ENCODE results near the gene TKTL1. TPM values are rescaled to one million over a fixed set of nuclear protein-coding genes. Genes with fewer than 3 reads are reported as not detected.
"Not testable (repeated sequence)": the region's sequence is repeated elsewhere in the genome, so short reads cannot be mapped to it uniquely, and the experiment has no call there.

TKTL1 gene
- total and polyA plus RNA-seq, 12 donors = 2.6 to 14.1 (median 7.3) TPM

DNA sequence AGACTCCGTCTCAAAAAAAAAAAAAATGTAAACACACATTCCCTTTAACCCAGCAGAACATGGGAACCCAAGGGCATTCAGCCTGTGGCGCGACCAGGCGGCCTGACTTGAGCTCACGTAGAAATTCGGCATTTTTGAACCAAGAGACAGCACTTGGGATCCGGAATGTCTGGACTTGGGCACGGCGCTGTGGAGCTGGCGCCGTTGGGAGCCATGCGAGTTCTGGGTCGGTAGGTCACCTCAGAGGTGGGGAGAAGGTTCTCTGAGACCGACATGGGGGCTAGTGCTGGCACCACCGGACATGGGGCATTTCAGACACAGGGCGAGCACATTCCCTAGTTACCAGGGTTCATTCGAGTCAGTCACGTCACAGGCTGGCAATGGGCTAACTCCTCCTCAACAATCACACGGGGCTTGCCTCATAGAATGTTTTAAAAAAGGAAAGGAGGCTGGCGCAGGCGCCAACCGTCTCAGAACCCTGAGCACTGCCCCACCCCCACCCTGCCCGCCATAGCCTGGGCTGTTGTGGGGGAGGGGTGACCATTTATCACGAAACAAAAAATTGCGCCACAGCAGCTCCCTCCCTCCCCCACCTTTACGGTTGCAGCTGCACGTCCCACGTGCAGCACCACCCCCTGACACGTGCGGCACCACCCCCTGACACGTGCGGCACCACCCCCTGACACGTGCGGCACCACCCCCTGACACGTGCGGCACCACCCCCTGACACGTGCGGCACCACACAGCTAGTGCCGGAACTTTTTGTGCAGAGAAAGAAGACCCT is 612 bp upstream of the TKTL1 start, which contains the start of gene TEX28:
Gene TEX28 (minus strand): TSS at position 334 of the 784 bp plus-strand sequence. CDS start 3,007 bp downstream, outside the sequence.
- H3K9me3 ChIP-seq = peaks cover 0 to 11% (median 0%) of the 10 kb centered on the region in 11 donors
- H3K27me3 ChIP-seq = no peaks in the 10 kb centered on the region
- H3K27ac ChIP-seq = no peak within 1 kb of the TSS
- DNase-seq (no peak), ATAC-seq (no peak)
- H3K4me3 ChIP-seq = no peak within 1 kb of the TSS
- H3K36me3 ChIP-seq = no peaks in the 10 kb centered on the region
- TF ChIP-seq, protein P1, sequence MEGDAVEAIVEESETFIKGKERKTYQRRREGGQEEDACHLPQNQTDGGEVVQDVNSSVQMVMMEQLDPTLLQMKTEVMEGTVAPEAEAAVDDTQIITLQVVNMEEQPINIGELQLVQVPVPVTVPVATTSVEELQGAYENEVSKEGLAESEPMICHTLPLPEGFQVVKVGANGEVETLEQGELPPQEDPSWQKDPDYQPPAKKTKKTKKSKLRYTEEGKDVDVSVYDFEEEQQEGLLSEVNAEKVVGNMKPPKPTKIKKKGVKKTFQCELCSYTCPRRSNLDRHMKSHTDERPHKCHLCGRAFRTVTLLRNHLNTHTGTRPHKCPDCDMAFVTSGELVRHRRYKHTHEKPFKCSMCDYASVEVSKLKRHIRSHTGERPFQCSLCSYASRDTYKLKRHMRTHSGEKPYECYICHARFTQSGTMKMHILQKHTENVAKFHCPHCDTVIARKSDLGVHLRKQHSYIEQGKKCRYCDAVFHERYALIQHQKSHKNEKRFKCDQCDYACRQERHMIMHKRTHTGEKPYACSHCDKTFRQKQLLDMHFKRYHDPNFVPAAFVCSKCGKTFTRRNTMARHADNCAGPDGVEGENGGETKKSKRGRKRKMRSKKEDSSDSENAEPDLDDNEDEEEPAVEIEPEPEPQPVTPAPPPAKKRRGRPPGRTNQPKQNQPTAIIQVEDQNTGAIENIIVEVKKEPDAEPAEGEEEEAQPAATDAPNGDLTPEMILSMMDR (IDR thresholded peaks at IDR 0.05) = no peak
- H3K4me1 ChIP-seq = no peaks in the 10 kb centered on the region
- WGBS, 2 donors = 95 to 96% methylated on average over 29 to 39 of the region's 39 CpGs
- intact Hi-C loops (cut with DNase I) = no loop called here

- ATAC-seq (no peak), DNase-seq (no peak)
- H3K4me1 ChIP-seq = no peaks in the 10 kb centered on the region
- no peak overlapping the region for H3K27ac ChIP-seq
- H3K4me3 ChIP-seq = no peak overlapping the region
- 93 to 96% methylated on average over 18 of the region's 18 CpGs for WGBS, 2 donors
- TF ChIP-seq, protein P1 (IDR thresholded peaks at IDR 0.05) = no peak
- H3K27me3 ChIP-seq = no peaks in the 10 kb centered on the region
- H3K36me3 ChIP-seq = no peaks in the 10 kb centered on the region
- intact Hi-C loops (cut with DNase I) = no loop called here
- H3K9me3 ChIP-seq = peaks cover 0 to 11% (median 0%) of the 10 kb centered on the region in 11 donors
These were observed 1.1 kb downstream of the TKTL1 start for GRCh38 chrX:154296731-154297130.

DNA sequence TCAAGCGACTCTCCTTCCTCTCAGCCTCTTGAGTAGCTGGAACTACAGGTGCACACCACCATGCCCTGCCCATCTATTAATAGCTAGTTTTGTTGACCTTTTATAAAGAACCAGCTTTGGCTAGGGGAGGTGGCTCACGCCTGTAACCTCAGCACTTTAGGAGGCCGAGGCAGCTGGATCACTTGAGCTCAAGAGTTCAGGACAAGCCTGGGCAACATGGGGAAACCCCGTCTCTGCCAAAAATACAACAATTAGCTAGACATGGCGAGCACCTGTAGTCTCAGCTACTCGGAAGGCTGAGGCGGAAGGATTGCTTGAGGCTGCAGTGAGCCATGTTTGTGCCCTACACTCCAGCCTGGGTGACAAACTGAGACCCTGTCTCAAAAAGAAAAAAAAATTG is 2.7 kb downstream of the TKTL1 start:
- no peak overlapping the region for H3K27ac ChIP-seq
- no peaks in the 10 kb centered on the region for H3K27me3 ChIP-seq
- WGBS, 2 donors = 80 to 90% methylated on average over 7 of the region's 7 CpGs
- no peaks in the 10 kb centered on the region for H3K4me1 ChIP-seq
- TF ChIP-seq, protein P1 (IDR thresholded peaks at IDR 0.05) = no peak
- ATAC-seq (no peak), DNase-seq (no peak)
- peaks cover 0 to 11% (median 0%) of the 10 kb centered on the region in 11 donors for H3K9me3 ChIP-seq
- no peaks in the 10 kb centered on the region for H3K36me3 ChIP-seq
- no peak overlapping the region for H3K4me3 ChIP-seq
- intact Hi-C loops (cut with DNase I) = no loop called here

GRCh38 chrX:154300816-154301215 is 5.2 kb downstream of the TKTL1 start:
- Histone ChIP-seq H3K27ac (peak overlapping the region in 1 of 10 donors; percentile 43), H3K4me1 (peaks cover 0 to 8% (median 0%) of the 10 kb centered on the region in 9 donors), H3K9me3 (peaks cover 0 to 7% (median 0%) of the 10 kb centered on the region in 11 donors), H3K27me3 (peaks cover 0 to 7% (median 0%) of the 10 kb centered on the region in 7 donors), H3K4me3 (no peak overlapping the region), H3K36me3 (no peaks in the 10 kb centered on the region)
- TF ChIP-seq, protein P1 (IDR thresholded peaks at IDR 0.05) = no peak
- DNase-seq (no peak), ATAC-seq (no peak)
- intact Hi-C loops (cut with DNase I) = no loop called here
- 90 to 98% methylated on average over 8 of the region's 8 CpGs for WGBS, 2 donors

GRCh38 chrX:154302998-154303397 is 7.4 kb downstream of the TKTL1 start:
- peaks cover 0 to 16% (median 0%) of the 10 kb centered on the region in 7 donors for H3K27me3 ChIP-seq
- 88 to 90% methylated on average over 6 to 7 of the region's 7 CpGs for WGBS, 2 donors
- DNase-seq; H3K36me3 ChIP-seq; H3K4me3 ChIP-seq; H3K4me1 ChIP-seq; H3K27ac ChIP-seq; intact Hi-C loops (cut with DNase I); H3K9me3 ChIP-seq; ATAC-seq: not testable (repeated sequence)

Data from heart right ventricle (tissue), 16 donors.